Suprapubic skin (tissue), 3 donors: ENCODE results near the gene HIVEP3.

Experiments
- POLR2A ChIP-seq, 2 donors: fragments of 450-650 bp; IDR thresholded peaks; one replicate each; pipeline ENCODE4 v1.6.1; 2017; ENCODE audit warnings: antibody characterized with exemption in 2 of 2, mild to moderate bottlenecking in 2 of 2, moderate library complexity in 2 of 2
- TF ChIP-seq, protein P1 (sequence below), 2 donors: fragments of 200-600 bp in 1 of 2; fragments of 450-650 bp in 1 of 2; sonication (generic) in 1 of 2; IDR thresholded peaks; one replicate each; pipeline ENCODE4 v1.5.1; 2016 to 2019; ENCODE audit warnings: antibody characterized with exemption in 2 of 2, mild to moderate bottlenecking in 1 of 2, moderate library complexity in 1 of 2

DNA sequence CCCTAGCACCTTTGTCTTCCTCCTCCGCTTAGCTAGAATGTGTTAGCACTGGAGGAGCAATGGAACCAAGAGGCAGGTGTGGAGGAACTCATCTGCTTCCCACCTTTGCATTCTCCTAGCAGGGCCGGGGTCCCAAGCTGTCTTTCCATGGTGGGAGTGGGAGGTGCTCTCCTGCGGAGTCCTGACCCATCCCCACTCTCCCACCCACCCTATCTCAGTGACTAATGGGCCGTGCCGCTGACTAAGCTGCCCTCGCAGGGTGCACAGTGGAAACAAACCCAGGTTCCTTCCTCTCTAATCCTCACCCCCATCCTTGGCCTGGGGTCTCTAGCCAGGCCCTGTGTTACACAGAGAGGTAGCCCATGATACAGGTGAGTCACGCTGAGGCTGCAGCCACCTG lies 177.5 kb downstream of the HIVEP3 start:
- TF ChIP-seq, protein P1, sequence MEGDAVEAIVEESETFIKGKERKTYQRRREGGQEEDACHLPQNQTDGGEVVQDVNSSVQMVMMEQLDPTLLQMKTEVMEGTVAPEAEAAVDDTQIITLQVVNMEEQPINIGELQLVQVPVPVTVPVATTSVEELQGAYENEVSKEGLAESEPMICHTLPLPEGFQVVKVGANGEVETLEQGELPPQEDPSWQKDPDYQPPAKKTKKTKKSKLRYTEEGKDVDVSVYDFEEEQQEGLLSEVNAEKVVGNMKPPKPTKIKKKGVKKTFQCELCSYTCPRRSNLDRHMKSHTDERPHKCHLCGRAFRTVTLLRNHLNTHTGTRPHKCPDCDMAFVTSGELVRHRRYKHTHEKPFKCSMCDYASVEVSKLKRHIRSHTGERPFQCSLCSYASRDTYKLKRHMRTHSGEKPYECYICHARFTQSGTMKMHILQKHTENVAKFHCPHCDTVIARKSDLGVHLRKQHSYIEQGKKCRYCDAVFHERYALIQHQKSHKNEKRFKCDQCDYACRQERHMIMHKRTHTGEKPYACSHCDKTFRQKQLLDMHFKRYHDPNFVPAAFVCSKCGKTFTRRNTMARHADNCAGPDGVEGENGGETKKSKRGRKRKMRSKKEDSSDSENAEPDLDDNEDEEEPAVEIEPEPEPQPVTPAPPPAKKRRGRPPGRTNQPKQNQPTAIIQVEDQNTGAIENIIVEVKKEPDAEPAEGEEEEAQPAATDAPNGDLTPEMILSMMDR (IDR thresholded peaks at IDR 0.05): no peak
- TF ChIP-seq POLR2A (IDR thresholded peaks at IDR 0.05): no peak
